Measurements from ENCODE around the gene ZBTB7B. TPM values are rescaled to one million over a fixed set of nuclear protein-coding genes. Genes with fewer than 3 reads are reported as not detected.

The ZBTB7B gene
- total RNA-seq, 4 donors from 2014 or later: 44.6 to 53.4 (median 49.5) TPM

DNA sequence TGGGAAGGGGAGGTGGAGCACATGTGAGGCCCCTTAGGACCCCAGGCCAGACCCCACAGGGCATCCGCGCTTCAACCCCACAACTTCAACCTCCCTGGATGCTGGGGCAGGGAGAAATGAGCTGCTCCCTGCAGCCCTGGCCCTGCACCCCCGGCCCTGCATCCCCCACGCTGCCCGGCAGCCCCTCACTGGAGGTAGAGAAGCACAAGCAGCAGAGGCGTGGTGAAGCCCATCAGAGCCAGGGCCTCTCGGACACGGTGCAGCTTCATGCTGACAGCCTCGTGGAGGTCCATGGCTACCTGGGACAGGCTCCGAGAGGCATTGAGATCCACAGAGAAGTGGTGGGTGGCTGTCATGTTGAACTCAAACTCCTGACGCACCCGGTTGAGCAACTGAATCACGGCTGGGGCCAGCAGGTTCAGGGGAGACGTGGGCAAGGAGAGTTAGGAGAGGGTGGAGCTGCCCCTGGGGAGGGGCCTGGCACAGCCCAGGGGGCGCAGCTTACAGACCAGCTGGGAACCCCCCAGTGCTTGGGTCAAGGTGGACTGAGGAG lies 27.7 kb downstream of the ZBTB7B start:
- H3K27ac ChIP-seq: no peak overlapping the region
- WGBS, 2 donors: 81 to 85% methylated on average over 11 to 15 of the region's 15 CpGs
- H3K4me3 ChIP-seq: no peak overlapping the region
- H3K9me3 ChIP-seq: no peaks in the 10 kb centered on the region
- DNase-seq (ENCODE audit: low spot score in 2 of 2): no peak
- TF ChIP-seq, protein P1, sequence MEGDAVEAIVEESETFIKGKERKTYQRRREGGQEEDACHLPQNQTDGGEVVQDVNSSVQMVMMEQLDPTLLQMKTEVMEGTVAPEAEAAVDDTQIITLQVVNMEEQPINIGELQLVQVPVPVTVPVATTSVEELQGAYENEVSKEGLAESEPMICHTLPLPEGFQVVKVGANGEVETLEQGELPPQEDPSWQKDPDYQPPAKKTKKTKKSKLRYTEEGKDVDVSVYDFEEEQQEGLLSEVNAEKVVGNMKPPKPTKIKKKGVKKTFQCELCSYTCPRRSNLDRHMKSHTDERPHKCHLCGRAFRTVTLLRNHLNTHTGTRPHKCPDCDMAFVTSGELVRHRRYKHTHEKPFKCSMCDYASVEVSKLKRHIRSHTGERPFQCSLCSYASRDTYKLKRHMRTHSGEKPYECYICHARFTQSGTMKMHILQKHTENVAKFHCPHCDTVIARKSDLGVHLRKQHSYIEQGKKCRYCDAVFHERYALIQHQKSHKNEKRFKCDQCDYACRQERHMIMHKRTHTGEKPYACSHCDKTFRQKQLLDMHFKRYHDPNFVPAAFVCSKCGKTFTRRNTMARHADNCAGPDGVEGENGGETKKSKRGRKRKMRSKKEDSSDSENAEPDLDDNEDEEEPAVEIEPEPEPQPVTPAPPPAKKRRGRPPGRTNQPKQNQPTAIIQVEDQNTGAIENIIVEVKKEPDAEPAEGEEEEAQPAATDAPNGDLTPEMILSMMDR (IDR thresholded peaks at IDR 0.05): no peak
- no peak for TF ChIP-seq POLR2A (IDR thresholded peaks at IDR 0.05)
- TF ChIP-seq EP300 (IDR thresholded peaks at IDR 0.05): no peak
- H3K27me3 ChIP-seq: no peaks in the 10 kb centered on the region
- no peaks in the 10 kb centered on the region for H3K4me1 ChIP-seq
- no peaks in the 10 kb centered on the region for H3K36me3 ChIP-seq

DNA sequence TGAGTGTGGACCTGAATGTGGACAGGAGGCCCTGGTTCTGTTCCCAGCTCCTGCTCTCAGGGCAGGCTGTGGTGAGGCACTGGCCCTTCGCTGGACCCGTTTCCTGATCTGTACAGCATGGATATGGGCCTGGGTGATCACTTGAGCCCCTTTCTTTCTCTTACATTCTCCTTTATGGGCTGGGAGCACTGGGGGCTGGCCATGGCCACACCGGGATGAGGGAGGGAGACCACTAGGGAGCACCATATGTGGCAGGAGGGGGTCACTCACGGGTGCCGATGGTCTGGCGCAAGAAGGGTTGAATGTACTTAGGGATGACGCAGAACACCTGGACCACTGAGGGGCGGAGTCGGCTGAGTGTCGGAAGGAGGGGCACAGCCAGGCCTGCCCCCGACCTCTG lies 28.3 kb downstream of the ZBTB7B start:
- DNase-seq (ENCODE audit: low spot score in 2 of 2): no peak
- Histone ChIP-seq H3K36me3 (no peaks in the 10 kb centered on the region), H3K27me3 (no peaks in the 10 kb centered on the region), H3K27ac (no peak overlapping the region), H3K9me3 (no peaks in the 10 kb centered on the region), H3K4me3 (no peak overlapping the region), H3K4me1 (no peaks in the 10 kb centered on the region)
- TF ChIP-seq, protein P1 (IDR thresholded peaks at IDR 0.05): no peak
- TF ChIP-seq POLR2A (IDR thresholded peaks at IDR 0.05) (no peak), EP300 (IDR thresholded peaks at IDR 0.05) (no peak)
- WGBS, 2 donors: 87 to 88% methylated on average over 11 of the region's 11 CpGs

DNA sequence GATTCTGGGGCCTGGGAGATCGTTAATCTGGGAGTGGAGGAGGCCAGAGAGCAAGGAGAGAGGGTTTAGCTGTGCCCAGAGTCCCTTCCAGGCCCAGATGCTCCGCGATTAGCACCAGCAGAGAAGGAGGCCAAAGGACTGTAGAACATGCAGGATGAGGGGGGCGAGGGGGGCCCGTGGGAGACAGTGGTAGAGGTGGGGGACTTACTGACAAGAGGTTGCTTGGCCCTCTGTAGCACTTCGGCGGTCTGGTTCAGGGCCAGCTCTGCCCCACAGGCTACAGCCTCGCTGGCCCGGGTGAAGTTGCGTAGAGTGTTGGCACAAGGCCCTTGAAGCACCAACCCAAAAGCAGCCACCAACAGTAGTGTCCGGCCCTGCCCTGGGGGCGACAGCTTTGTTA lies 30.3 kb downstream of the ZBTB7B start:
- Histone ChIP-seq H3K4me1 (peaks cover 0 to 4% (median 0%) of the 10 kb centered on the region in 4 donors), H3K27me3 (no peaks in the 10 kb centered on the region), H3K36me3 (no peaks in the 10 kb centered on the region), H3K9me3 (no peaks in the 10 kb centered on the region), H3K4me3 (no peak overlapping the region), H3K27ac (no peak overlapping the region)
- WGBS, 2 donors: 70 to 86% methylated on average over 8 to 12 of the region's 12 CpGs
- TF ChIP-seq, protein P1 (IDR thresholded peaks at IDR 0.05): no peak
- TF ChIP-seq EP300 (IDR thresholded peaks at IDR 0.05) (no peak), POLR2A (IDR thresholded peaks at IDR 0.05) (no peak)
- DNase-seq (ENCODE audit: low spot score in 2 of 2): no peak

DNA sequence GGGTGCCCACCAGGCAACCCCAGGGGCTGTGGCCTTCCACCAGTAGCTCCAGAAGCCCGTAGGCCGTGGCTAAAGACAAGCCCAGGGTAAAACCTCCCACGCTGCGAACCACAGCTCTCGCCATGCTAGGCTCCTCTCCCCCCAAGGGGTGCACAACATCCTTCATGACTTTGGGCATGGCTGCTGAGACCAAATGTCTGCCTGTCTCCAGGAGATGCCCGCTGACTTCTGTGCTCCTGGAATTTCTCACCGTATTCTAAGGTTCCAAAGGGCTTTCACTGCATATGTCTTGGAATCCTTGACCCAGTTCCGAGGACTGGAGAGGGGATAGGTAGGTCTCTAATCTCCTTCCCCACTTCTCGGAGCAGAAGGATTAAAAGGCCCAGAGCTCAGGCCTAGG lies 30.9 kb downstream of the ZBTB7B start, which contains the start of the genes DCST1 and DCST2:
TSS of gene DCST1 (plus strand) at position 301 of the 400 bp plus-strand sequence. CDS start 213 bp downstream, outside the sequence.
TSS of gene DCST2 (minus strand) at position 258 of the 400 bp plus-strand sequence. CDS start at position 178, 80 bp downstream.
- H3K36me3 ChIP-seq: no peaks in the 10 kb centered on the region
- no peak within 1 kb of the TSS for H3K4me3 ChIP-seq
- no peaks in the 10 kb centered on the region for H3K27me3 ChIP-seq
- no peak for DNase-seq (ENCODE audit: low spot score in 2 of 2)
- WGBS, 2 donors: 90 to 93% methylated on average over 6 to 9 of the region's 9 CpGs
- H3K4me1 ChIP-seq: peaks cover 0 to 8% (median 0%) of the 10 kb centered on the region in 4 donors
- H3K27ac ChIP-seq: no peak within 1 kb of the TSS
- no peaks in the 10 kb centered on the region for H3K9me3 ChIP-seq
- no peak for TF ChIP-seq EP300 (IDR thresholded peaks at IDR 0.05)
- TF ChIP-seq POLR2A (IDR thresholded peaks at IDR 0.05): no peak
- TF ChIP-seq, protein P1 (IDR thresholded peaks at IDR 0.05): no peak

DNA sequence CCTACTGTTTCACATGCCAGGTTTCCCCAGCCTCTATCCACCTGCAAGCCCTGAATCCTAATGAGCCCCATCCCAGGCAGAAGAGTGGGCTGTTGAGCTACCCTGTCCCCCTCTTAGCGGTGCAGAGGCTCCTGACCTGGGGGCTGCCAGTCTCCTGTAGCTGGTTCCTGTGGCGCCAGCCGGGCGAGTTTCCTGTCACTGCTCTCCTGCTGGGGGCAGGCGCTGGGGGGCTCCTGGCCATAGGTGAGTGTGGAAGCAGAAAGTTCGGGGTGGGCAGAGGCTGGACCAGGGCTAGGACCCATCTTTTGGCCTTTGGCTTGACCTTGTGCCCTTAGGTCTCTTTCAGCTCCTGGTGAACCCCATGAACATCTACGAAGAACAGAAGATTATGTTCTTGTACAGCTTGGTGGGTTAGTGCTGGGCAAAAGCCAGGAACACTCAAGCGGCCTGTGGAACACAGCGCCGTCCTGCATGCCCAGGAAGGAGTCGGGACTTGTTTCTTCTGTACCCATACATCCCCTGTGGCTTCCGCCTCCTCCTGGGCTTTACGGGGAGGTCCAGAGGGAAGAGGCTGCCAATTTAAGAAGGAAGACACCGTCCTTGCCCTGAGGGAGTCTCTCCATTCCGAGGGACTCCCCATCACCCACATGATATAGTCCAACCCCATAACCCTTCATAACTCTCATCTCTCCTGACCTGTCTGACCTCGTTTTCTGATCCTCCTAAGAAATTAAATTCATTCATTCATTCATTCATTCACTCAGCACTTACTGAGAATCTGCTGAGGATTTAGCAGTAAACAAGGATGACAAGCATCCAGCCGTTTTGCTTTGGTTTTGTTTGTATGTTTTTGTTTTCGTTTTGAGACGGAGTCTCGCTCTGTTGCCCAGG lies 32.0 kb downstream of the ZBTB7B start:
- WGBS, 2 donors: 77 to 85% methylated on average over 20 of the region's 20 CpGs
- DNase-seq (ENCODE audit: low spot score in 2 of 2): no peak
- H3K4me3 ChIP-seq: no peak overlapping the region

More for the DNA sequence above, 32.0 kb downstream of the ZBTB7B start:
- Histone ChIP-seq H3K27ac (no peak overlapping the region), H3K9me3 (no peaks in the 10 kb centered on the region), H3K27me3 (no peaks in the 10 kb centered on the region), H3K4me1 (peaks cover 0 to 15% (median 0%) of the 10 kb centered on the region in 4 donors), H3K36me3 (no peaks in the 10 kb centered on the region)
- TF ChIP-seq POLR2A (IDR thresholded peaks at IDR 0.05) (no peak), EP300 (IDR thresholded peaks at IDR 0.05) (no peak)
- TF ChIP-seq, protein P1 (IDR thresholded peaks at IDR 0.05): no peak

All from tibial nerve (tissue), 4 donors.